ENCODE results near the gene PLCH1.

DNA sequence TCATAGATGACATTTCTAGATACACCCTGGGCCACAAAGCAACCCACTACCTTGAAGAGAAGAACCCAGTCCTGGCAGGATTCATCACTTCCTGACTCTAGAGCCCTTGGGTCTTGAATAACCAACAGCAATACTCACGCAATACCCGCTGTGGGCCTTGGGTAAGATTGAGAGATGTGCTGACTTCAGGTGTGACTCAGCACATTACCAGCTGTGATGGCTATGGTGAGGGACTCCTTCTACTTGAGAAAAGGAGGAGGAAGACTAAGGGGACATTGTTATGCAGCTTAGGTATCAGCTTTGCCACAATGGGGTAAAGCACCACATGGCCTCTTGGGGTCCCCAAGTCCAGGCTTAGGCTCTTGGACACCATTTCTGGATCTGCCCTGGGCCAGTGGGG lies 46.3 kb upstream of the PLCH1 start:
- no peak for TF ChIP-seq EZH2 (IDR thresholded peaks at IDR 0.05; ENCODE audit: low read depth)
- TF ChIP-seq, protein P1, sequence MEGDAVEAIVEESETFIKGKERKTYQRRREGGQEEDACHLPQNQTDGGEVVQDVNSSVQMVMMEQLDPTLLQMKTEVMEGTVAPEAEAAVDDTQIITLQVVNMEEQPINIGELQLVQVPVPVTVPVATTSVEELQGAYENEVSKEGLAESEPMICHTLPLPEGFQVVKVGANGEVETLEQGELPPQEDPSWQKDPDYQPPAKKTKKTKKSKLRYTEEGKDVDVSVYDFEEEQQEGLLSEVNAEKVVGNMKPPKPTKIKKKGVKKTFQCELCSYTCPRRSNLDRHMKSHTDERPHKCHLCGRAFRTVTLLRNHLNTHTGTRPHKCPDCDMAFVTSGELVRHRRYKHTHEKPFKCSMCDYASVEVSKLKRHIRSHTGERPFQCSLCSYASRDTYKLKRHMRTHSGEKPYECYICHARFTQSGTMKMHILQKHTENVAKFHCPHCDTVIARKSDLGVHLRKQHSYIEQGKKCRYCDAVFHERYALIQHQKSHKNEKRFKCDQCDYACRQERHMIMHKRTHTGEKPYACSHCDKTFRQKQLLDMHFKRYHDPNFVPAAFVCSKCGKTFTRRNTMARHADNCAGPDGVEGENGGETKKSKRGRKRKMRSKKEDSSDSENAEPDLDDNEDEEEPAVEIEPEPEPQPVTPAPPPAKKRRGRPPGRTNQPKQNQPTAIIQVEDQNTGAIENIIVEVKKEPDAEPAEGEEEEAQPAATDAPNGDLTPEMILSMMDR (conservative IDR thresholded peaks at IDR 0.05): no peak
